ENCODE measurements around the gene NCKAP5.

NCKAP5 gene

DNA sequence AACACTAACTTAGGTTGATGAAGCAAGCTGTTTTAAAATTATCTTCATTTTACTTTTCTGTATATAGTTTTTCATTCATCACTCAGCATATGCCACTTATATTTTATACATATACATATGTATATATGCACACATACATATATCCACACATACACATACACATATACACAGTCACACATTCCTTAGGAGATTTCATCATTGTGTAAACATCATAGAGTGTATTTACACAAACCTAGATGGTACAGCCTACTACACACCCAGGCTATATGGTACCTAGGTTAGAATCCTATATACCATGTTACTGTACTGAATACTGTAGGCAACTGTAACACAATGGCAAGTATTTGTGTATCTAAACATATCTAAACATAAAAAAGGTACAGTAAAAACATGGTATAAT lies 602.8 kb downstream of the NCKAP5 start:
- DNase-seq (ENCODE audit: low read depth in 4 of 4, low spot score in 1 of 4) = no peak

DNA sequence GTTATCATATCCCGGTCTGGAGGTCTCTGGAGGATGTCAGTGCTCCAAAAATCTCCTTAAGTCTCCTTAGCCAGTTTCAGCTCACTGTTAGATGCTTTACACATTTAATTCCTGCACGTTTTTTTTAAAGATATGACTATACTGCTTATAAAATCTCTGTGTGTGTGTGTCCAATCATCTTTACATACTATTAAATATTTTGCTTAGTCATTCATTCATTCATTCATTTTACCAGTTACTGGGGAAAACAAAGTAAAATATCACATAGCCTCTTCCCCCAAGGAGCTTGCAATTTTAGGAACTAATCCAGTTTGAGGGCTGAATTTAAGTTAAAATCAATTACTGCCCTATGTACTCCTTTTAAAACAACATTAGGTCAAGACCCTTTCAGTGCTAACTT lies 605.1 kb downstream of the NCKAP5 start:
- no peak for DNase-seq (ENCODE audit: low read depth in 4 of 4, low spot score in 1 of 4)

GRCh38 chr2:132958887-132959286 lies 609.4 kb downstream of the NCKAP5 start:
- no peak for DNase-seq (ENCODE audit: low read depth in 4 of 4, low spot score in 1 of 4)

DNA sequence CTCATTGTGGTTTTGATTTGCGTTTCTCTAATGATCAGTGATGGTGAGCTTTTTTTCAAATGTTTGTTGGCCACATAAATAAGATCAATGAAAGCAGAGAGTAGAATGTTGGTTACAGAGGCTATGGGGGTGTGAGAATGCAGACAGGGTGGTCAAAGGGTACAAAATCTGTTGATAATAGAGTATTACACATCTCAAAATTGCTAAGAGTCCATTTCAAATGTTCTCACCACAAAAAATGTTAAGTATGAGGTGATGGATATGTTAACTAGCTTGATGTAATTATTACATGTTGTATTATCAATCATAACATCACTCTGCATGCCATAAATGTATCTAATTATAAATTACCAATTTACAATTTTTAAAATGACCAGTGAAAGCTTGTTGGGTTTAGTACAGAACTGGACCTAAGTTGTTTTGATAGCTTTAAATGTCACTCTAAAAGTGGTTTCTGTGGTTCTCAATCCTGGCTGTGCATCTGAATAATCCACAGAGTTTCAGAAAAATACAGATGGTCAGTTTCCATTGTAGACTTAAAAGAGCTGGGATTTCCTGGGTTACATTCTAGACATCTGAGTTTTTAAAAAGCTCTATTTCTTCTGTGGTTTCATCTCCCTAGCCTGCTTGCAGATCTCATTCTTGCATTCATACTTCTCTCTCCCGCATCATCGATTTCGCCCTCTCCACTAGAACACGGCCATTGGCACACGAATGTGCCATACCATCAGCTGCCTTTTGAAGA lies 612.2 kb downstream of the NCKAP5 start:
- DNase-seq (ENCODE audit: low read depth in 4 of 4, low spot score in 1 of 4) = no peak

DNA sequence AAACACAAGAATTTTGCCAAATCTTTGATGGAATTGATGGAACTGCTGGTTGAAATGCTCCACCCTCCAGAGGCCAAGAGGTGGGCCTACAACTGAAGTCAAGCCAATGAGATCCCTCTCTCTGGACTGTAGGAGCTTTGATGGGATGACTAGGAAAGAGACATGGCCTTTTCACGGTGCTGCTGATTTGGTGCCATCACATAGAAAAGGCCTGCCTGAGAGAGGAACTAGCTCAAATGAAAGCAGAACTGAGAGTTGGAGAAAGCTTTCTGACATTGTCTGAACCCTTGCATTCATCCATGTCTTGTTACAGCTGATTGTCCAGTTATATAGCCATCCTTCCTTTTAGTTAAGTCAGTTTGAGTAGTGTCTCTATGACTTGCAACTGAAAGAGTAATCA lies 614.5 kb downstream of the NCKAP5 start:
- DNase-seq (ENCODE audit: low read depth in 4 of 4, low spot score in 1 of 4) = no peak

DNA sequence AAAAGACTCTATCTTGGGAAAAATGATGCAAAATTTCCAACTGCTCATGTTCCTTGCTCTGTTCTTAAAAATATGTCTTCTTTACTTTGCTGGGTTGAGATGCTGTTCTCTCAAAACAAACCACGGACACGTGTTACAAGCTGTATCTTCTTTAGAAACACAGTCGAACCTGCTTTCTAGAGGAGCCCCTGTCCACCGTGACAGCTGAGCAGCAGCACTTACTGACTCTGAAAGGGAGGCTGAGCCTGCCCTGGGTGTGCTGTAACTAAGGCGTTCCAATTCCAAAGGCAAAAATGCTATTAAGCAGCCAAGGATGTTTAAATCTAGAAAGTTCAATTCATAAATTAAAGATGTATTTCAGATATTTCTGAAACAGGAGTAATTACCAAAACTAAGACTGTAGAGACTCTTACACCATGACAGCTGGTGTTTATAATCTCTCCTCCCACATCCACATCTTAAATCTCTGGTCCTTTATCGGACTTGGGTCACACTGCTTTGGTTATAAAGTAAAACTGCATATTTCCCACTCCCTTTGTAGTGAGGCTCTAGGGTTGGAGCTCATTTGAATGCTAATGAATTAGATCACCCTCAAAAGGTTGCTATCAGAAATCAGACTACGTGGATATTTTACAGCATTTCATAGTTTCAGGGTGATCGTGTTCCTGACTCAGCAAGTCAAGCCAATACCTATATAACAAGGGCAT lies 617.1 kb downstream of the NCKAP5 start:
- no peak for DNase-seq (ENCODE audit: low read depth in 4 of 4, low spot score in 1 of 4)

DNA sequence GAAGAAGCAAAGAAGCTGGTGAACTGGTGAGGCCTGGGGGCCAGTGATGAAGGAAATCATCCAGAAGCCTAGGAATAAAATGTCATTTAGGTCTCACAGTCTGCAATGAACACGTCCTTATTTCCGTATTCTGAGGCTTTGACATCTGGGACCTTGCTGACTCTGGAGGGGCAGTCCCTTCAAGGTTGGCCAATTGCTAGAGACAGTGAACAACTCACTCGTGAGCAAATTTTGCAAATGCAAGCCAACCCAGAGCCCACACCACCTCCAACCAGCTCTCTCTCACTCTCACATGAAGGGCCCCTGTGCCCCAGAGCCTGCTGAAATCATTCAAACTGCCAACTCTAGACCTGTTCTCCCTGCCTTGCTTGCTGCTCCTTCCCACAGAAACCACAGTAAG lies 619.2 kb downstream of the NCKAP5 start:
- DNase-seq (ENCODE audit: low read depth in 4 of 4, low spot score in 1 of 4) = no peak

GRCh38 chr2:132948211-132948610 lies 620.1 kb downstream of the NCKAP5 start:
- no peak for DNase-seq (ENCODE audit: low read depth in 4 of 4, low spot score in 1 of 4)

- no peak for DNase-seq (ENCODE audit: low read depth in 4 of 4, low spot score in 1 of 4)
Measured at GRCh38 chr2:132943829-132944228, 624.4 kb downstream of the NCKAP5 start.

DNA sequence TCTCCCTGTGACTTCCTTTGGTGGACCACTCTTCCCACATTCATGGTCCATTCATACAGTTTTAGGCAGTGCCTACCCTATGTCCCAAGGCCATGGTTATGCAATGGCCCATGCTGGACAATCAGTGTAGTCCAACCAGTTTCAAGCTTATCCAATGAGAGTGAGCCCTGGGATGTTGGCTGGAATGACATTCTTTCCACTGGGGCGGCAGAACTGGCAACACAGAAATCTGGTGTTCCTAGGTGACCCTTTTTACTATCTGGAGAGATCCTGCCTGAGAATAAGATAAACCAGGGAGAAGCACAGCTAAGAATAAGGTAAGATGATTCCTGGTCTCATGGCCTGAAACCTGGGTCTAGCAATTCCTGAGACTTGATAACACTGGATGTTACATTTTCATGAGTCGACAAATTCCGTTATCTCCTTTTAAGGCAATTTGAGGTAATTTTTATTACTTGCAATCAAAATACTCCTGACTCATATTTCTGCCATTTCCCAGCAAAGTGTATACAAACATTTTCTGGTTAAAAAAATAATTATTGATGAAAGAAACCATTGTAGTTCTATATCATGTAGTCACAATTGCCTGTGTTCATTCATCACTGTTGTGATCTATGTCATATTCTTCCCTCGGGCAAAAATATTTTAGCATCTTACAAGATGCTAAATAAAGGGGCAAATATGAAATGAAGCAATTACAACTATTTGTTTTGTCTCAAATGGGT lies 626.8 kb downstream of the NCKAP5 start:
- DNase-seq (ENCODE audit: low read depth in 4 of 4, low spot score in 1 of 4) = no peak

- no peak for DNase-seq (ENCODE audit: low read depth in 4 of 4, low spot score in 1 of 4)
Measured at GRCh38 chr2:132937629-132938028, 630.6 kb downstream of the NCKAP5 start.

GRCh38 chr2:132936791-132937190 lies 631.5 kb downstream of the NCKAP5 start:
- DNase-seq (ENCODE audit: low read depth in 4 of 4, low spot score in 1 of 4) = no peak

- no peak for DNase-seq (ENCODE audit: low read depth in 4 of 4, low spot score in 1 of 4)
Measured at GRCh38 chr2:132936261-132936660, 632.0 kb downstream of the NCKAP5 start.

DNA sequence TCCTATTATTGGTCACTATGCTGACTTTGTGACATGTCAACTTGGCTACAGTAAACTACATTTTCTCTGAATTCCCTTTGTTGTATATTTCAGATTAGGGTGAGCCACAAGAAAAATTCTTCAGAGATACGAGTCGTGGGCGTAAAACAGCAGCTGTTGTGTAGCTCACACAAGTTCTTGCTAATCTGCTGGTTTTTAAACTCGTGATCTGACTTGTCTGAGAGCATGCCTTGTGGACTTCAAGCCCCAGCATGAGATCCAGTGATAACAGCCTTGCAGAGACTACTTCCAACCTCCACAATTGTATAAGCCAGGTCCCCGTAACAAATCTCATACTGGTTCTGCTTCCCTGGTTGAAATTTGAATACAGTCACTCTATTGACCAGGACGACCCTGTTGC lies 638.5 kb downstream of the NCKAP5 start:
- DNase-seq (ENCODE audit: low read depth in 4 of 4, low spot score in 1 of 4) = no peak

GRCh38 chr2:132923787-132924186 lies 644.5 kb downstream of the NCKAP5 start:
- DNase-seq (ENCODE audit: low read depth in 4 of 4, low spot score in 1 of 4) = no peak

DNA sequence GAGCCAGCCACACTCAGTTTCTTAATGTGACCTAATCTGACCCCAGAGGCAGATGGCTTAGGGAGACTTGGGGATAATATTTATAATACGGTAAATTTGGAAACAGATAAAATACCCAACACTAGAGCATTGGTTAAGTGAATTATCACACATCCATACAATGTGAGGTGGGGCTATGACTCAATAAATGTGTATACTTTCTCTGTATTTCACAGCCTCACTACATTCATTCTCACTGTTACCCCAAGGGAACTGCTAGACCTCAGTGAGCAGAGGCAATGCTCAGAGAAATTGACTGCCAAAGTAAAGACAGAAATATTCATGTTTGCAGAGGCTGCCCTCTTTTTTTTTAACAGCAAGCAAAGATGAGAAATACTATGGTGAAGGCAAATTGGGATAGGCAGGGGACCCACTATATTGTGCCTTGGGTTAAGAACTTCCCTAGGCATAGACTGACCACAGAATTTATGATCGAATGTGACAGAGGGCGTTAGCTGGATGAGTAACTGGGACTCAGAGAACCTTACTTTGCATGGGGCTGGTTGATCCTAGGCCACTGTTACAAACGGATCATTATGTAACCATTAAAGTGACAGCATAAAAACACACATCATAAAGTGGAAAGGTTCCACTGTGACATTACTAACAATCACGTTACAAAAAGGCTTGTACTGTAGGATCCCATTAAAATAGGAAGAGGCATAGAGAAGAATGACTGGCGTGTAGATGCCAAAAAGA lies 652.3 kb downstream of the NCKAP5 start:
- DNase-seq (ENCODE audit: low read depth in 4 of 4, low spot score in 1 of 4) = no peak

DNA sequence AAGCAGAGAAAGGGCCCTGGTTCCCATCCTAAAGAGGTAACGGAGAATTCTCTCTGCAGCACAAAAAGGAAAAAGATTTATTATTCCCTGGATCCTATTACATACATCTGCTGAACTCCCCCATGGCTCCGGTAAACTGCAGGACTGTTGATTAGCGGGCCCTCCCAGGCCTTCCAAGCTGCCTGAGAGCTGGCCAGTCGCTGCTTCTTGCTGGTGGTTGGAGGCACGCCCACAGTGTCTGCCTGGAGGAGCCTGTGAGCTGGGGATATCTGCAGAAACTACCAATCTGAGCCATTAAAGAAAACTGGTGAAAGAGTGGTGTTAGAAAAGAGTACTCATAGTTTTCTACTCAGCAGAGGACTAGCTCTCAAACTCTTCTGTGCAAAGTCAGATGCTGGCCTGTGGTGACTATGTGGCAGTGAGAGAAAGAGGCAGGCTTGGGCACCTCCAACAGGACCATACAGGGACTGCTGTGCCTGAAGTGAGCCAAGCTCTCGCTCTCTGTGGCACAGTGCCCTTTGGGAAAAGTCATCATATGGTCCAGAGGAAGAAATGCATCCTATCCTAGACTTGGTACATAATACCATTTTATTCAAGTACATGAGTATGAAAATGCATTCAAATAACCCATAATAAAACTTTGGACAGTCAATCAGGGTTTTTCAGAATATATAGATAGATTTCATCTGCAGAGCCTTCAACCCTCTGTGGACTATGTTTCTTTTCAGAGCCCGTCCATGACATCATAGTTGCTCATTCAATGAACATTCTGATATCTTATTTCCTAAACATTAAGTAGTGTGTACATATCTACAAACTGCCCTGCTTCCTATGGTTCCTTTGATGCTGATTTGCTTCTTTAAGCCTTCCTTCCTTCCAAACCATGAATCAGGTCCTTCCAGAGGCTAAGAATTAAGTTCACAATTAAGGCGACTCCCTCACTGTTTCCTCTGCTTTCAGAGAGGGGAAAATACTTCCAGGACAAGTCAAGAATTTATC lies 656.2 kb downstream of the NCKAP5 start:
- no peak for DNase-seq (ENCODE audit: low read depth in 4 of 4, low spot score in 1 of 4)

- no peak for DNase-seq (ENCODE audit: low read depth in 4 of 4, low spot score in 1 of 4)
Measured at GRCh38 chr2:132910432-132910831, 657.8 kb downstream of the NCKAP5 start.

GRCh38 chr2:132909427-132909826 lies 658.8 kb downstream of the NCKAP5 start:
- DNase-seq (ENCODE audit: low read depth in 4 of 4, low spot score in 1 of 4) = no peak

GRCh38 chr2:132904142-132904842 lies 664.0 kb downstream of the NCKAP5 start:
- DNase-seq (ENCODE audit: low read depth in 4 of 4, low spot score in 1 of 4) = no peak
